Measurements from ENCODE around the gene LAMB4. TPM values are rescaled to one million over a fixed set of nuclear protein-coding genes. Genes with fewer than 3 reads are reported as not detected.

LAMB4 gene
- total and polyA plus RNA-seq, 7 donors, result 0.04 to 2.0 (median 0.14) TPM; not detected in 4

- TF ChIP-seq EP300 (IDR thresholded peaks at IDR 0.05) (no peak), POLR2A (IDR thresholded peaks at IDR 0.05) (no peak), POLR2AphosphoS5 (IDR thresholded peaks at IDR 0.05) (no peak), CTCF (IDR thresholded peaks at IDR 0.05) (no peak)
- 91 to 96% methylated on average over 7 of the region's 7 CpGs for WGBS, 2 donors
- no peak overlapping the region for H3K27ac ChIP-seq
- DNase-seq, result no peak
- no peaks in the 10 kb centered on the region for H3K27me3 ChIP-seq
- peaks cover 0 to 3% (median under 1%) of the 10 kb centered on the region in 4 donors for H3K4me1 ChIP-seq
- intact Hi-C loops (cut with DNase I), result no loop called here
- no peaks in the 10 kb centered on the region for H3K9me3 ChIP-seq
- H3K36me3 ChIP-seq, result no peaks in the 10 kb centered on the region
- H3K4me3 ChIP-seq, result no peak overlapping the region
Observed at GRCh38 chr7:108067844-108068243, 62.3 kb downstream of the LAMB4 start.

GRCh38 chr7:108066486-108066885 is 63.7 kb downstream of the LAMB4 start:
- H3K9me3 ChIP-seq, result no peaks in the 10 kb centered on the region
- no peak overlapping the region for H3K4me3 ChIP-seq
- TF ChIP-seq POLR2A (IDR thresholded peaks at IDR 0.05) (no peak), EP300 (IDR thresholded peaks at IDR 0.05) (no peak), CTCF (IDR thresholded peaks at IDR 0.05) (no peak), POLR2AphosphoS5 (IDR thresholded peaks at IDR 0.05) (no peak)
- no peaks in the 10 kb centered on the region for H3K36me3 ChIP-seq
- intact Hi-C loops (cut with DNase I), result no loop called here
- 82 to 88% methylated on average over 9 of the region's 9 CpGs for WGBS, 2 donors
- H3K27ac ChIP-seq, result no peak overlapping the region
- H3K27me3 ChIP-seq, result no peaks in the 10 kb centered on the region
- no peak for DNase-seq
- H3K4me1 ChIP-seq, result no peaks in the 10 kb centered on the region

GRCh38 chr7:108063520-108063933 is 66.6 kb downstream of the LAMB4 start:
- Histone ChIP-seq H3K4me1 (no peaks in the 10 kb centered on the region), H3K27ac (no peak overlapping the region), H3K27me3 (no peaks in the 10 kb centered on the region), H3K36me3 (no peaks in the 10 kb centered on the region), H3K4me3 (no peak overlapping the region), H3K9me3 (no peaks in the 10 kb centered on the region)
- no peak for DNase-seq
- intact Hi-C loops (cut with DNase I), result no loop called here
- WGBS, 2 donors, result 41 to 82% methylated on average over 5 of the region's 5 CpGs
- TF ChIP-seq EP300 (IDR thresholded peaks at IDR 0.05) (no peak), POLR2A (IDR thresholded peaks at IDR 0.05) (no peak), POLR2AphosphoS5 (IDR thresholded peaks at IDR 0.05) (no peak), CTCF (IDR thresholded peaks at IDR 0.05) (no peak)

GRCh38 chr7:108062250-108063014 is 67.7 kb downstream of the LAMB4 start:
- WGBS, 2 donors, result 88 to 89% methylated on average over 5 of the region's 5 CpGs
- no peak overlapping the region for H3K4me3 ChIP-seq
- no peaks in the 10 kb centered on the region for H3K36me3 ChIP-seq
- H3K27me3 ChIP-seq, result no peaks in the 10 kb centered on the region
- intact Hi-C loops (cut with DNase I), result no loop called here
- no peak for DNase-seq
- H3K27ac ChIP-seq, result no peak overlapping the region
- H3K4me1 ChIP-seq, result no peaks in the 10 kb centered on the region
- H3K9me3 ChIP-seq, result no peaks in the 10 kb centered on the region
- TF ChIP-seq EP300 (IDR thresholded peaks at IDR 0.05) (no peak), CTCF (IDR thresholded peaks at IDR 0.05) (no peak), POLR2A (IDR thresholded peaks at IDR 0.05) (no peak), POLR2AphosphoS5 (IDR thresholded peaks at IDR 0.05) (no peak)
